Measurements from ENCODE around the gene C2orf69. TPM values are rescaled to one million over a fixed set of nuclear protein-coding genes. Genes with fewer than 3 reads are reported as not detected.
A peak's percentile ranks its signal among the peaks of the same experiment; 100 is the strongest.

The C2orf69 gene
- total RNA-seq, 2 experiments from 2014 or later: 14.0 to 17.5 TPM

DNA sequence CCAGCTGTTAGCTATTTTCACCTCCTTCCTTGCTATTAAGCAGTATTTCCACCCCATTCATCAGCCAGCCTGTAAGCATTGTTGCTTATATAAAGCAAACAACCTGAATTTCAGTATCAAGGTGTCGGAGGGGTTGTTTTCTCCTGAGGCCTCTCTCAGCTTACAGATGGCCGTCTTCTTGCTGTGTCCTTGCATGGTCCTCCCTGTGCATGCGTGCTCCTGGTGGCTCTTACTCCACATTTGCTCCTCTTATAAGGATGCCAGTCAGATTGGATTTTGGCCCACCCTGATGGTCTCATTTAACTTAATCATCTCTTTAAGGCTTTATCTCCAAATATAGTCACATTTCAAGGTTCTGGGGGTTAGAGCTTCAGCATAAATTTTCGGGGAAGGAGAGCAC lies 46.9 kb downstream of the C2orf69 start:
- no peak for TF ChIP-seq EZH2phosphoT487 (IDR thresholded peaks at IDR 0.05; ENCODE audit: borderline replicate concordance, low read depth, low read length)
- TF ChIP-seq, protein P1, sequence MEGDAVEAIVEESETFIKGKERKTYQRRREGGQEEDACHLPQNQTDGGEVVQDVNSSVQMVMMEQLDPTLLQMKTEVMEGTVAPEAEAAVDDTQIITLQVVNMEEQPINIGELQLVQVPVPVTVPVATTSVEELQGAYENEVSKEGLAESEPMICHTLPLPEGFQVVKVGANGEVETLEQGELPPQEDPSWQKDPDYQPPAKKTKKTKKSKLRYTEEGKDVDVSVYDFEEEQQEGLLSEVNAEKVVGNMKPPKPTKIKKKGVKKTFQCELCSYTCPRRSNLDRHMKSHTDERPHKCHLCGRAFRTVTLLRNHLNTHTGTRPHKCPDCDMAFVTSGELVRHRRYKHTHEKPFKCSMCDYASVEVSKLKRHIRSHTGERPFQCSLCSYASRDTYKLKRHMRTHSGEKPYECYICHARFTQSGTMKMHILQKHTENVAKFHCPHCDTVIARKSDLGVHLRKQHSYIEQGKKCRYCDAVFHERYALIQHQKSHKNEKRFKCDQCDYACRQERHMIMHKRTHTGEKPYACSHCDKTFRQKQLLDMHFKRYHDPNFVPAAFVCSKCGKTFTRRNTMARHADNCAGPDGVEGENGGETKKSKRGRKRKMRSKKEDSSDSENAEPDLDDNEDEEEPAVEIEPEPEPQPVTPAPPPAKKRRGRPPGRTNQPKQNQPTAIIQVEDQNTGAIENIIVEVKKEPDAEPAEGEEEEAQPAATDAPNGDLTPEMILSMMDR (conservative IDR thresholded peaks at IDR 0.05; ENCODE audit: low read length): no peak
- no peaks in the 10 kb centered on the region for H4K20me1 ChIP-seq (ENCODE audit: insufficient read depth, low read length)
- CTCF ChIA-PET (ENCODE audit: unreplicated experiment): no interaction called here
- H3K36me3 ChIP-seq (ENCODE audit: insufficient read depth, low read length): peaks cover 52% of the 10 kb centered on the region
- no peaks in the 10 kb centered on the region for H3K9me2 ChIP-seq (ENCODE audit: insufficient read depth, low read length)
- no TSS peak for BruUV-seq (replicated peaks)
- no peak for DNase-seq (ENCODE audit: low spot score)
- no peaks in the 10 kb centered on the region for H3K9me3 ChIP-seq (ENCODE audit: low read length)
- H3K4me1 ChIP-seq (ENCODE audit: insufficient read depth, low read length, poor library complexity, severe bottlenecking): peaks cover 29% of the 10 kb centered on the region
- H3K79me2 ChIP-seq (ENCODE audit: insufficient read depth, low read depth, low read length): peaks cover 55% of the 10 kb centered on the region
- intact Hi-C loops (cut with micrococcal nuclease; ENCODE audit: unreplicated experiment): no loop called here
- POLR2A ChIA-PET: interaction anchor here (1.0 kb wide), 1 partner anchor 552 kb away, joined by 3 read pairs; the partner anchor contains the start of gene KCTD18
- H3K4me3 ChIP-seq (ENCODE audit: low read depth, low read length, poor library complexity, severe bottlenecking): peak overlapping the region; percentile 6
- no peak overlapping the region for H3K27ac ChIP-seq (ENCODE audit: low read depth, low read length, poor library complexity, severe bottlenecking)
- no peak overlapping the region for H2AFZ ChIP-seq (ENCODE audit: low read length)
- H3K4me2 ChIP-seq (ENCODE audit: low read length): peak overlapping the region; percentile 83

DNA sequence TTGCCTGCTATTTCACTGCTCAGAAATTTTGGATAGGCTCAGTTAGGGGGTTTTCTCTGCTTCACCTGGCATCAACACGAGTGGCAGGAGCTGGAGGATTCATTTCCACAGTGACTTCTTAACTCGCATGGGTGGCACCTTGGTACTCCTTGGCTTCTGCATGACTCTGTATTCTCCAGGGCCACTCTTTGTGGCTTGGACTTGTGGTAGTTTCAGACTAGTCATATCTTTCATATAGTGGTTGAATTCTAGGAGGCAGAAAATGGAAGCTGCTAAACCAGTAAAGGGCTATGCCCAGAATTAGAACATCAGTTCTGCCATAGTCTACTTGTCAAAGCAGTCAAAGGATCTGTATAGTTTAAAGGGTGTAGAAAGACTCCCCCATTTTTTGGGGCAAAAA lies 51.1 kb downstream of the C2orf69 start:
- H3K9me2 ChIP-seq (ENCODE audit: insufficient read depth, low read length): no peaks in the 10 kb centered on the region
- no peak for DNase-seq (ENCODE audit: low spot score)
- H3K4me2 ChIP-seq (ENCODE audit: low read length): no peak overlapping the region
- H3K79me2 ChIP-seq (ENCODE audit: insufficient read depth, low read depth, low read length): peaks cover 19% of the 10 kb centered on the region
- no peak for TF ChIP-seq EZH2phosphoT487 (IDR thresholded peaks at IDR 0.05; ENCODE audit: borderline replicate concordance, low read depth, low read length)
- TF ChIP-seq, protein P1 (conservative IDR thresholded peaks at IDR 0.05; ENCODE audit: low read length): no peak
- no peak overlapping the region for H3K27ac ChIP-seq (ENCODE audit: low read depth, low read length, poor library complexity, severe bottlenecking)
- no TSS peak for BruUV-seq (replicated peaks)
- H3K9me3 ChIP-seq (ENCODE audit: low read length): no peaks in the 10 kb centered on the region
- peaks cover 92% of the 10 kb centered on the region for H3K36me3 ChIP-seq (ENCODE audit: insufficient read depth, low read length)
- CTCF ChIA-PET (ENCODE audit: unreplicated experiment): no interaction called here
- no peak overlapping the region for H3K4me3 ChIP-seq (ENCODE audit: low read depth, low read length, poor library complexity, severe bottlenecking)
- H3K4me1 ChIP-seq (ENCODE audit: insufficient read depth, low read length, poor library complexity, severe bottlenecking): peaks cover 7% of the 10 kb centered on the region
- POLR2A ChIA-PET: no interaction called here
- H4K20me1 ChIP-seq (ENCODE audit: insufficient read depth, low read length): no peaks in the 10 kb centered on the region
- H2AFZ ChIP-seq (ENCODE audit: low read length): no peak overlapping the region
- intact Hi-C loops (cut with micrococcal nuclease; ENCODE audit: unreplicated experiment): no loop called here

DNA sequence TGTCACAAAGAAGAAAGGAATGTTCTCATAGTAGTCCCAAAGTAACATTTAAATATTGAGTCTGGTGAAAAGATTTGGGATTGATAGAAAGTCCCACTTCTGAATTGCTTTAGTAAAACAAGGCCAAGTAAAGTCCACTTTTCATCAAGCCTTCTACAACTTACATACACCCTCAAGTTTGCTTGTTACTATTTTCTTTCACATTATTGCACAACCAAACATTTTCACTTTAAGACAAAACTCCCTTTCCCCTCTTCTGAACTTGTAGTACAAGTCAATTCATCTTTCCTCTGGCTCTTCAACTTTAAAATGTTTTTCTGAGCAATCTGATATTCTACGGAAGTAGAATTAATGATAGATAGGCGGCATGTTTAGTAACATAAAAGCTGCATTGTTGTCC lies 55.3 kb downstream of the C2orf69 start:
- H3K79me2 ChIP-seq (ENCODE audit: insufficient read depth, low read depth, low read length): no peaks in the 10 kb centered on the region
- H3K27ac ChIP-seq (ENCODE audit: low read depth, low read length, poor library complexity, severe bottlenecking): no peak overlapping the region
- H2AFZ ChIP-seq (ENCODE audit: low read length): no peak overlapping the region
- H3K9me2 ChIP-seq (ENCODE audit: insufficient read depth, low read length): no peaks in the 10 kb centered on the region
- POLR2A ChIA-PET: no interaction called here
- BruUV-seq (replicated peaks): no TSS peak
- intact Hi-C loops (cut with micrococcal nuclease; ENCODE audit: unreplicated experiment): no loop called here
- no peak for DNase-seq (ENCODE audit: low spot score)
- H3K9me3 ChIP-seq (ENCODE audit: low read length): no peaks in the 10 kb centered on the region
- no peak overlapping the region for H3K4me3 ChIP-seq (ENCODE audit: low read depth, low read length, poor library complexity, severe bottlenecking)
- no peak overlapping the region for H3K4me2 ChIP-seq (ENCODE audit: low read length)
- H3K36me3 ChIP-seq (ENCODE audit: insufficient read depth, low read length): peaks cover 89% of the 10 kb centered on the region
- CTCF ChIA-PET (ENCODE audit: unreplicated experiment): no interaction called here
- no peak for TF ChIP-seq EZH2phosphoT487 (IDR thresholded peaks at IDR 0.05; ENCODE audit: borderline replicate concordance, low read depth, low read length)
- TF ChIP-seq, protein P1 (conservative IDR thresholded peaks at IDR 0.05; ENCODE audit: low read length): no peak
- no peaks in the 10 kb centered on the region for H4K20me1 ChIP-seq (ENCODE audit: insufficient read depth, low read length)
- no peaks in the 10 kb centered on the region for H3K4me1 ChIP-seq (ENCODE audit: insufficient read depth, low read length, poor library complexity, severe bottlenecking)
